ENCODE results near the gene TSPYL4.

TSPYL4 gene

DNA sequence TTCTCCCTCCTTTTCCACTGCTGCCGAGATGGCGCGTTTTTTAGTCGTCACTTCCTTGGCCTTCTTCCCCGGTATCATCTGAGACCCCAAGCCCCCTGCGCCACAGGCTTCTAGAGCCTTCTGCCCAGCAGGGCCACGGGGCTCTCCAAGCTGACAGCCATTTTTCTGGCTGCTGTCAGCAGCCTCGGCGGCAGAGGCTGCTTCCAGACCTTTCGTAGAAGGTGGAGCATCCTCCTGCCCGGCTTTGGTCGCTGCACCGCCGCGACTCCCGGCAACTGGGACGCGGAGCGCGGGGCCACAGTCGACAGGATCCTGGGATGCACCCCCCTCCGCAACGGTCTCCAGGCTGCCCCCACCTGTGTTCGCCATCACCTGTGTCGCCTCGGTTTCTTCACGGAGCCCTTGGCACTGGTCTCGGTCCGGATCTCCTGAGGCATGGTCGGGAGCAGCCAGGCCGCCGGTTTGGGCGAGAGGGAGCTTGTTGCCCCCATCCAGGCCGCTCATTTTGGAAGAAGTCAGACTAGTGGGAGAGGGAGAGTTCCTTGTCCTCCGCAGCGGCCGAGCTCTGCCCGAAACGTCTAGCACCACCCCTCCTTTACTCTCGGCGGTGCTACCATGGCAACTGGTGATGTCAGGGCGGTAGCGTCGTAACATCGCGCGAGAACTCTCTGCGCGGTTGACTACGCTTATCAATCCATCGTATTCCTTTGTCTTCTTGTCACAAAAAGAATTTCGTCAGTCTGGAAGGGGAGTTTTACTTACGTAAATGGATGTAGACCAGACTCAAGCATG lies at the start of gene TSPYL4:
Gene TSPYL4 (minus strand): TSS at position 571 of the 792 bp plus-strand sequence. CDS start 67 bp downstream, at position 504.
- peak within 1 kb of the TSS; percentile 86 to 94 (median 92) for H3K27ac ChIP-seq
- no peaks in the 10 kb centered on the region for H3K27me3 ChIP-seq
- H3K9me3 ChIP-seq (replicated peaks in 1 of 11), result no peaks in the 10 kb centered on the region
- peaks cover 0 to 9% (median 0%) of the 10 kb centered on the region in 11 experiments; a peak in 4 of 22 replicates for H4K20me1 ChIP-seq
- H3K4me2 ChIP-seq, result peak within 1 kb of the TSS; percentile 87 to 99 (median 95)
- no peak for TF ChIP-seq Cebpa-rat (IDR thresholded peaks at IDR 0.05)
- peak within 1 kb of the TSS; percentile 89 to 98 (median 96) for H3K4me3 ChIP-seq
- H3K9ac ChIP-seq, result peak within 1 kb of the TSS; percentile 85 to 93 (median 90)
- H3K36me3 ChIP-seq, result peaks cover 1 to 17% (median 9%) of the 10 kb centered on the region in 11 experiments; a peak in 12 of 22 replicates
- H3K4me1 ChIP-seq, result peaks cover 42 to 58% (median 51%) of the 10 kb centered on the region in 10 experiments

- no peak overlapping the region for H3K27ac ChIP-seq
- peak overlapping the region in 2 of 11 experiments; percentile 14 to 42; a peak in 2 of 22 replicates for H3K4me2 ChIP-seq
- H3K27me3 ChIP-seq, result no peaks in the 10 kb centered on the region
- peaks cover 0 to 77% (median 0%) of the 10 kb centered on the region in 10 experiments; a peak in 7 of 20 replicates for H3K4me1 ChIP-seq
- no peak for TF ChIP-seq Cebpa-rat (IDR thresholded peaks at IDR 0.05)
- no peak overlapping the region for H3K4me3 ChIP-seq
- H3K36me3 ChIP-seq, result 0 out of 22 replicates have a peak, but pooled peaks cover 0 to 5% (median 0%) of the 10 kb centered on the region in 11 experiments
- no peaks in the 10 kb centered on the region for H4K20me1 ChIP-seq
- peaks cover 8 to 20% (median 15%) of the 10 kb centered on the region in 11 experiments; a peak in 20 of 22 replicates for H3K9me3 ChIP-seq (replicated peaks in 1 of 11)
- H3K9ac ChIP-seq, result no peak overlapping the region
Observed at GRCh38 chr6:116301104-116301503, 47.2 kb upstream of the TSPYL4 start.

- Histone ChIP-seq H4K20me1 (no peaks in the 10 kb centered on the region), H3K27me3 (no peaks in the 10 kb centered on the region), H3K4me2 (peak overlapping the region in 3 of 11 experiments; percentile 0 to 65 (median 41); a peak in 4 of 22 replicates), H3K4me1 (peaks cover 0 to 75% (median 0%) of the 10 kb centered on the region in 10 experiments; a peak in 7 of 20 replicates), H3K4me3 (no peak overlapping the region), H3K9ac (no peak overlapping the region), H3K27ac (peak overlapping the region in 1 of 11 experiments; percentile 38; a peak in 2 of 22 replicates), H3K9me3 (replicated peaks in 1 of 11) (peaks cover 8 to 20% (median 15%) of the 10 kb centered on the region in 11 experiments; a peak in 20 of 22 replicates), H3K36me3 (0 out of 22 replicates have a peak, but pooled peaks cover 0 to 5% (median 0%) of the 10 kb centered on the region in 11 experiments)
- TF ChIP-seq Cebpa-rat (IDR thresholded peaks at IDR 0.05), result no peak
Observed at GRCh38 chr6:116300566-116300965, 46.7 kb upstream of the TSPYL4 start.

- no peak overlapping the region for H3K4me3 ChIP-seq
- peaks cover 8 to 20% (median 15%) of the 10 kb centered on the region in 11 experiments; a peak in 20 of 22 replicates for H3K9me3 ChIP-seq (replicated peaks in 1 of 11)
- H3K4me2 ChIP-seq, result peak overlapping the region in 3 of 11 experiments; percentile 41 to 55 (median 53); a peak in 4 of 22 replicates
- peaks cover 0 to 66% (median 0%) of the 10 kb centered on the region in 10 experiments; a peak in 7 of 20 replicates for H3K4me1 ChIP-seq
- H4K20me1 ChIP-seq, result no peaks in the 10 kb centered on the region
- 0 out of 22 replicates have a peak, but pooled peaks cover 0 to 5% (median 0%) of the 10 kb centered on the region in 11 experiments for H3K36me3 ChIP-seq
- H3K27me3 ChIP-seq, result no peaks in the 10 kb centered on the region
- no peak for TF ChIP-seq Cebpa-rat (IDR thresholded peaks at IDR 0.05)
- H3K9ac ChIP-seq, result no peak overlapping the region
- H3K27ac ChIP-seq, result peak overlapping the region in 1 of 11 experiments; percentile 35; a peak in 1 of 22 replicates
Observed at GRCh38 chr6:116298973-116299372, 45.1 kb upstream of the TSPYL4 start.

DNA sequence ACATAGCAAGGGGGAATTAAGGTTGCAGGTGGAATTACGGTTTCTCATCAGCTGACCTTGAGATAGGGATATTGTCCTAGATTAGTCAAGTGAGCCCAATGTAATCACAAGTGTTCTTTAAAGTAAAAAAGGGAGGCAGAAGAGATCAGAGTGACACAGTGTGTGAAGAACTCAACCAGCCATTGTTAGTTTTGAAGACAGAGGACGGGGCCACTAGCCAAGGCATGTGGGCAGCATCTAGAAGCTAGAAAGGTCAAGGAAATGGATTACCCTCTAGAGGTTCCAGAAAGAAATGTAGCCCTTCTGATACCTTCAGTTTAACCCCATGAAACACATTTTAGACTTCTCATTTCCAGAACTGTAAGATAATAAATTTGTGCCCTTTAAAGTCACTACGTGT lies 44.4 kb upstream of the TSPYL4 start:
- Histone ChIP-seq H3K9ac (no peak overlapping the region), H3K4me3 (no peak overlapping the region), H3K27me3 (no peaks in the 10 kb centered on the region), H3K4me2 (peak overlapping the region in 2 of 11 experiments; percentile 53 to 55; a peak in 3 of 22 replicates), H3K27ac (peak overlapping the region in 1 of 11 experiments; percentile 35; a peak in 3 of 22 replicates), H3K4me1 (peaks cover 0 to 59% (median 0%) of the 10 kb centered on the region in 10 experiments; a peak in 7 of 20 replicates), H3K9me3 (replicated peaks in 1 of 11) (peaks cover 8 to 20% (median 15%) of the 10 kb centered on the region in 11 experiments; a peak in 20 of 22 replicates), H3K36me3 (0 out of 22 replicates have a peak, but pooled peaks cover 0 to 5% (median 0%) of the 10 kb centered on the region in 11 experiments), H4K20me1 (no peaks in the 10 kb centered on the region)
- TF ChIP-seq Cebpa-rat (IDR thresholded peaks at IDR 0.05), result no peak

DNA sequence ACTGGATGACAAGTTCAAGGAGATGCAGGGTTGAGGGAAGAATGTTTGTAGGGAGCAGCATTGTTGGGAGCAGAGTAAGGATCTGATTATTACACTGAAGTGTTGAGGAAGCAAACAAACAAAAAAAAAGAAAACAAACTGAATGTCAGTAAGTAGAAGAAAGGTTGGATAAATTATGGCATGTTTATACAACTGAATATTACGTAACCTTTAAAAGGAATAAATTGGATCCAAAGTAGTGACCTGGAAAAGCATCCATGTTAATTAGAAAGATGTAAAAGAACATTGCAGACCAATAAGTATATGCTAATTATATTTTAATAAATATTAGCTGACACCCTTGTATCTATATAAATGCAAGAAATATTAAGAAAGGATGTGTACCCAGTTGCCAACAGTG lies 38.7 kb upstream of the TSPYL4 start:
- Histone ChIP-seq H3K4me2 (peak overlapping the region in 4 of 11 experiments; percentile 28 to 68 (median 55); a peak in 6 of 22 replicates), H3K4me1 (peaks cover 0 to 44% (median 6%) of the 10 kb centered on the region in 10 experiments; a peak in 12 of 20 replicates), H4K20me1 (no peaks in the 10 kb centered on the region), H3K27me3 (no peaks in the 10 kb centered on the region), H3K9ac (no peak overlapping the region), H3K27ac (no peak overlapping the region), H3K9me3 (replicated peaks in 1 of 11) (peaks cover 0 to 1% (median 0%) of the 10 kb centered on the region in 11 experiments; a peak in 2 of 22 replicates), H3K4me3 (no peak overlapping the region), H3K36me3 (no peaks in the 10 kb centered on the region)
- TF ChIP-seq Cebpa-rat (IDR thresholded peaks at IDR 0.05), result no peak

DNA sequence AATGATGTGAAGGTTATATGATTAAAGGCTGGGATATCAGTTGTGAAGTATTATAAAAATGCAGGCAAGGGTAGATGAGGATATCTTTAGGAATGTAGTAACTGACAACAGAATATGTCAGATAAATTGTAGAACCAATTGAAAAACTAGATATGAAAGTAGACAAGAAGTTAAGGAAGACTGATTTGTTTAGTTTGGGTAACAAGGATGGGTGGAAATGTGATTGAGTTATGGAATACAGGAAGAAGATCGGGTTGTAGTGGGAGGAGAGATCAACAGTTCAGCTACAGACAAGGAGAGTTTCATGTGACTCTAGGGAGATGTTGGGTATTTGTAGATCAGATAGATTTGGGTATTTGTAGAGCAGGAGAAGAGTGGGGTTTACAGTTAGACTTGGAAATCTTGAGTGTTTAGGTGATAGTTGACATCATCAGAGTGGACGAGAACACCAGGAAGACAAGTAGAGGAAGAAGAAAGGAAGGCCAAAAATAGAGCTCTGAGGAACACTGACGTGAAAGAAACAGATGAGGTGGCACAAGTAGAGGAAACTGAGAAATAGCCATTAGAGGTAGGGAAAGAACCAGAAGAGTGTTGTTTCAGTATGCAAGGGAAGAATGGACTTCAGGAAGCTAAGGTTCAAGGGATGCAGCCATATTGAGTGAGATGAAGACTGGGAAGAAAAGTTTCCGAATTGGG lies 38.0 kb upstream of the TSPYL4 start:
- no peak overlapping the region for H3K4me3 ChIP-seq
- H3K9ac ChIP-seq, result no peak overlapping the region
- H4K20me1 ChIP-seq, result no peaks in the 10 kb centered on the region
- no peaks in the 10 kb centered on the region for H3K36me3 ChIP-seq
- peaks cover 0 to 39% (median 6%) of the 10 kb centered on the region in 10 experiments; a peak in 12 of 20 replicates for H3K4me1 ChIP-seq
- H3K27ac ChIP-seq, result peak overlapping the region in 2 of 11 experiments; percentile 20 to 32; a peak in 3 of 22 replicates
- no peaks in the 10 kb centered on the region for H3K9me3 ChIP-seq (replicated peaks in 1 of 11)
- no peak for TF ChIP-seq Cebpa-rat (IDR thresholded peaks at IDR 0.05)
- peak overlapping the region in 9 of 11 experiments; percentile 2 to 68 (median 28); a peak in 14 of 22 replicates for H3K4me2 ChIP-seq
- H3K27me3 ChIP-seq, result no peaks in the 10 kb centered on the region

DNA sequence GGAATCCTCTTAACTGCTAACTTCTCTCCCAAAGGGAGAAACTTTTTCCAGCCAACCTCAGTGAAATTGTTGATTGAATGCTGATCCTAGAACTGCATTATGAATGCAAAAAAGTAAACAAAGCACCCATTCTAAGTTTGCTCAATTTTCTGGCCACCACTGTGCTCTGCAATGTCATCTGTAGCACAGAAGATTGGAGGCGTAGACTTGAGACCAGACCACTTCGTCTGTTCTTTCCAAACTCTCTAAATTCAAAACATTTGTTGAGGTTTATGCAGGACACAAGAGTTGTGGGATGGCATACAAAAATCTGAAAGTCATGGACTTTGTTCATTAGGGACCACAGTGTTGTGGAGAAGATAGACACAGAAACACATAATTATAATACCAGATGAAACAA lies 36.9 kb upstream of the TSPYL4 start:
- Histone ChIP-seq H3K9ac (no peak overlapping the region), H3K36me3 (no peaks in the 10 kb centered on the region), H3K27ac (no peak overlapping the region), H3K9me3 (replicated peaks in 1 of 11) (no peaks in the 10 kb centered on the region), H3K4me1 (peaks cover 0 to 32% (median 6%) of the 10 kb centered on the region in 10 experiments; a peak in 12 of 20 replicates), H3K4me3 (no peak overlapping the region), H4K20me1 (no peaks in the 10 kb centered on the region), H3K27me3 (no peaks in the 10 kb centered on the region), H3K4me2 (no peak overlapping the region)
- TF ChIP-seq Cebpa-rat (IDR thresholded peaks at IDR 0.05), result no peak
